ENCODE measurements around the gene BBOX1. TPM values are rescaled to one million over a fixed set of nuclear protein-coding genes. Genes with fewer than 3 reads are reported as not detected.

BBOX1 gene
- polyA plus RNA-seq, 3 donors, result not detected

GRCh38 chr11:27120211-27120610 lies 79.6 kb downstream of the BBOX1 start:
- DNase-seq, result no peak
- Mint-ChIP-seq H3K4me3 (no peak overlapping the region), H3K36me3 (no peaks in the 10 kb centered on the region), H3K27ac (no peak overlapping the region), H3K9me3 (peaks cover 0 to 3% (median 0%) of the 10 kb centered on the region in 7 donors), H3K27me3 (ENCODE audit: low read depth in 3 of 3) (no peaks in the 10 kb centered on the region), H3K4me1 (no peaks in the 10 kb centered on the region)
- Histone ChIP-seq H2AFZ (ENCODE audit: insufficient read depth, low read depth, low read length, poor library complexity, severe bottlenecking) (no peak overlapping the region), H4K20me1 (ENCODE audit: insufficient read depth, low read length) (no peaks in the 10 kb centered on the region), H3K79me2 (ENCODE audit: insufficient read depth, low read length) (no peaks in the 10 kb centered on the region), H3K4me1 (ENCODE audit: control insufficient read depth in 1 of 2, insufficient read depth in 2 of 2, low read length in 2 of 2) (no peaks in the 10 kb centered on the region), H3K4me2 (replicated peaks; ENCODE audit: extremely low read depth, low read length, poor library complexity, severe bottlenecking) (no peak overlapping the region), H3K9ac (ENCODE audit: insufficient read depth, low read length, poor library complexity, severe bottlenecking) (no peak overlapping the region), H3K36me3 (replicated peaks in 1 of 2; ENCODE audit: control insufficient read depth in 1 of 2, insufficient read depth in 2 of 2, low read length in 2 of 2) (no peaks in the 10 kb centered on the region), H3K9me3 (replicated peaks in 1 of 2; ENCODE audit: control insufficient read depth in 1 of 2, insufficient read depth in 1 of 2, low read length in 2 of 2) (no peaks in the 10 kb centered on the region), H3K27ac (ENCODE audit: low read depth in 1 of 2, low read length in 2 of 2) (no peak overlapping the region), H3K4me3 (replicated peaks in 1 of 3; ENCODE audit: low read depth in 2 of 3, low read length in 3 of 3) (no peak overlapping the region), H3K27me3 (ENCODE audit: control insufficient read depth in 2 of 2, insufficient read depth in 2 of 2, low read length in 2 of 2) (no peaks in the 10 kb centered on the region)
- intact Hi-C loops (cut with micrococcal nuclease), result no loop called here
- TF ChIP-seq CTCF (IDR thresholded peaks at IDR 0.05), result no peak
- no CpG with 5 or more reads among the region's 1 CpG for WGBS (ENCODE audit: insufficient coverage)

- Histone ChIP-seq H2AFZ (ENCODE audit: insufficient read depth, low read depth, low read length, poor library complexity, severe bottlenecking) (no peak overlapping the region), H3K9me3 (replicated peaks in 1 of 2; ENCODE audit: control insufficient read depth in 1 of 2, insufficient read depth in 1 of 2, low read length in 2 of 2) (no peaks in the 10 kb centered on the region), H3K27ac (ENCODE audit: low read depth in 1 of 2, low read length in 2 of 2) (no peak overlapping the region), H4K20me1 (ENCODE audit: insufficient read depth, low read length) (no peaks in the 10 kb centered on the region), H3K27me3 (ENCODE audit: control insufficient read depth in 2 of 2, insufficient read depth in 2 of 2, low read length in 2 of 2) (no peaks in the 10 kb centered on the region), H3K9ac (ENCODE audit: insufficient read depth, low read length, poor library complexity, severe bottlenecking) (no peak overlapping the region), H3K36me3 (replicated peaks in 1 of 2; ENCODE audit: control insufficient read depth in 1 of 2, insufficient read depth in 2 of 2, low read length in 2 of 2) (no peaks in the 10 kb centered on the region), H3K4me2 (replicated peaks; ENCODE audit: extremely low read depth, low read length, poor library complexity, severe bottlenecking) (no peak overlapping the region), H3K79me2 (ENCODE audit: insufficient read depth, low read length) (no peaks in the 10 kb centered on the region), H3K4me1 (ENCODE audit: control insufficient read depth in 1 of 2, insufficient read depth in 2 of 2, low read length in 2 of 2) (no peaks in the 10 kb centered on the region), H3K4me3 (replicated peaks in 1 of 3; ENCODE audit: low read depth in 2 of 3, low read length in 3 of 3) (no peak overlapping the region)
- H3K4me3 Mint-ChIP-seq, result no peak overlapping the region
- H3K27ac Mint-ChIP-seq, result no peak overlapping the region
- no peak for DNase-seq
- no peaks in the 10 kb centered on the region for H3K36me3 Mint-ChIP-seq
- H3K27me3 Mint-ChIP-seq (ENCODE audit: low read depth in 3 of 3), result no peaks in the 10 kb centered on the region
- H3K9me3 Mint-ChIP-seq, result peaks cover 0 to 3% (median 0%) of the 10 kb centered on the region in 7 donors
- 40% methylated on average over 1 of the region's 4 CpGs for WGBS (ENCODE audit: insufficient coverage)
- intact Hi-C loops (cut with micrococcal nuclease), result no loop called here
- TF ChIP-seq CTCF (IDR thresholded peaks at IDR 0.05), result no peak
- H3K4me1 Mint-ChIP-seq, result no peaks in the 10 kb centered on the region
These were observed 81.4 kb downstream of the BBOX1 start for GRCh38 chr11:27122001-27122400.

Data from CD14-positive monocyte (primary cell).